Adrenal gland (tissue), 12 donors: Measurements from ENCODE around the gene HS3ST4. TPM values are rescaled to one million over a fixed set of nuclear protein-coding genes. Genes with fewer than 3 reads are reported as not detected.

Experiments used
- DNase-seq, 7 donors: peaks; one replicate each; pipeline ENCODE4 v3.0.0-alpha.2; 2019 to 2020
- H3K27ac ChIP-seq, 5 donors: fragments of 200-600 bp; sonication (generic) in 4 of 5; 1 replicate in 3 of 5; 2 replicates in 2 of 5; pipeline versions ENCODE4 v1.5.1 to v1.8.0; 2016 to 2020; ENCODE audit warnings: mild to moderate bottlenecking in 1 of 5
- H3K27me3 ChIP-seq: fragments of 200-600 bp; 2 replicates; pipeline ENCODE4 v1.8.0; 2021
- H3K36me3 ChIP-seq, 2 donors: fragments of 200-600 bp; replicated peaks in 1 of 2; 1 replicate in 1 of 2; 2 replicates in 1 of 2; pipeline versions ENCODE4 v1.5.1 to v1.8.0; 2018 to 2022
- H3K4me1 ChIP-seq, 2 donors: fragments of 200-600 bp; replicated peaks in 1 of 2; 1 replicate in 1 of 2; 2 replicates in 1 of 2; pipeline versions ENCODE4 v1.5.1 to v1.8.0; 2018 to 2021
- H3K4me3 ChIP-seq, 4 donors: fragments of 200-600 bp; sonication (generic) in 3 of 4; one replicate each; pipeline ENCODE4 v1.5.1; 2016 to 2018
- H3K9me3 ChIP-seq, 3 donors: fragments of 200-600 bp; sonication (generic) in 1 of 3; replicated peaks in 1 of 3; 1 replicate in 2 of 3; 2 replicates in 1 of 3; pipeline versions ENCODE4 v1.5.1 to v1.8.0; 2016 to 2021
- CTCF ChIP-seq, 6 experiments: fragments of 450-650 bp in 4 of 6; fragments of 200-600 bp in 2 of 6; sonication (generic) in 1 of 6; IDR thresholded peaks; 1 replicate in 5 of 6; 2 replicates in 1 of 6; pipeline versions ENCODE4 v1.5.1 to v1.8.0; 2016 to 2021; ENCODE audit warnings: antibody characterized with exemption in 6 of 6, mild to moderate bottlenecking in 2 of 6, moderate library complexity in 1 of 6
- POLR2A ChIP-seq, 2 donors: fragments of 450-650 bp; IDR thresholded peaks; one replicate each; pipeline ENCODE4 v1.6.1; 2017; ENCODE audit warnings: antibody characterized with exemption in 2 of 2, mild to moderate bottlenecking in 2 of 2, moderate library complexity in 1 of 2
- WGBS, 4 donors: extraction: QIAGEN DNeasy Blood & Tissue Kit in 2 of 4; methylation state at CpG; one replicate each; pipeline versions ENCODE4 v1.1.5 to v1.1.7; 2013 to 2017; 5-methylcytosine and 5-hydroxymethylcytosine counted together
- intact Hi-C, 2 donors: fragments of 100-400 bp; cut with DNase I; formaldehyde crosslinking; loops; one replicate each; pipeline versions ENCODE4 v1.14.1 to v1.15.0; 2022 to 2023
- polyA plus RNA-seq, 3 donors: library from polyadenylated mRNA; stranded (reverse); fragments of 200-250 nt in 2 of 3; fragments of 350-450 nt in 1 of 3; fragmentation: Illumina TruSeq in 1 of 3; extraction: RNeasy Lipid Tissue Mini Kit (QIAGEN cat#74804) in 1 of 3; gene quantifications; one replicate each; pipeline ENCODE4 v1.2.3, GENCODE V29; 2013 to 2014
- total RNA-seq, 9 donors: library from RNA; depleted of rRNA in 4 of 9; stranded (reverse); fragments of >200 nt in 4 of 9; fragments of 120-200 nt in 1 of 9; fragmentation: NEBNext Ultra II Directional in 1 of 9; extraction: Animal tissue kit (Norgen Biotek cat#: 25700) in 1 of 9; gene quantifications; one replicate each; pipeline versions ENCODE4 v1.1.0 to v1.2.4, GENCODE V29; 2013 to 2023
- donor health status: healthy with polysubstance abuse.
- donor health status: Bipolar disorder and iron deficiency.
- donor health status: DM: yes; HTN: yes; CAD: no.
- donor health status: DM: no; HTN: no; CAD: no.
- donor health status: DM: no; HTN: no; CAD: no.
- donor health status: DM: yes; HTN: yes; CAD: no.

Gene HS3ST4
- total and polyA plus RNA-seq, 12 donors = 0.06 to 0.18 (median 0.08) TPM; not detected in 9

GRCh38 chr16:25950586-25951281 lies 259.0 kb downstream of the HS3ST4 start:
- Histone ChIP-seq H3K27ac (no peak overlapping the region), H3K4me1 (no peaks in the 10 kb centered on the region), H3K27me3 (no peaks in the 10 kb centered on the region), H3K9me3 (no peaks in the 10 kb centered on the region), H3K36me3 (no peaks in the 10 kb centered on the region), H3K4me3 (no peak overlapping the region)
- no peak for TF ChIP-seq CTCF (IDR thresholded peaks at IDR 0.05)
- no peak for TF ChIP-seq POLR2A (IDR thresholded peaks at IDR 0.05)
- DNase-seq = no peak
- intact Hi-C loops = no loop called here
- WGBS, 4 donors = 26 to 41% (median 30%) methylated on average over 2 to 3 of the region's 3 CpGs

- Histone ChIP-seq H3K36me3 (no peaks in the 10 kb centered on the region), H3K27me3 (no peaks in the 10 kb centered on the region), H3K4me3 (no peak overlapping the region), H3K9me3 (no peaks in the 10 kb centered on the region), H3K4me1 (no peaks in the 10 kb centered on the region), H3K27ac (no peak overlapping the region)
- 13 to 56% (median 41%) methylated on average over 1 of the region's 1 CpG for WGBS, 4 donors
- no peak for TF ChIP-seq CTCF (IDR thresholded peaks at IDR 0.05)
- no peak for DNase-seq
- intact Hi-C loops = no loop called here
These were observed 260.2 kb downstream of the HS3ST4 start for GRCh38 chr16:25951999-25952398.

- no peak overlapping the region for H3K27ac ChIP-seq
- intact Hi-C loops = no loop called here
- no peaks in the 10 kb centered on the region for H3K4me1 ChIP-seq
- no peak for DNase-seq
- H3K9me3 ChIP-seq = no peaks in the 10 kb centered on the region
- no peaks in the 10 kb centered on the region for H3K36me3 ChIP-seq
- no peaks in the 10 kb centered on the region for H3K27me3 ChIP-seq
- no peak overlapping the region for H3K4me3 ChIP-seq
- no peak for TF ChIP-seq POLR2A (IDR thresholded peaks at IDR 0.05)
- WGBS, 4 donors = 56 to 73% (median 63%) methylated on average over 2 to 3 of the region's 3 CpGs
These were observed 261.2 kb downstream of the HS3ST4 start for GRCh38 chr16:25952983-25953382.

GRCh38 chr16:25957707-25958106 lies 265.9 kb downstream of the HS3ST4 start:
- H3K36me3 ChIP-seq = no peaks in the 10 kb centered on the region
- WGBS, 4 donors = 71 to 100% (median 76%) methylated on average over 1 to 2 of the region's 2 CpGs
- TF ChIP-seq POLR2A (IDR thresholded peaks at IDR 0.05) = no peak
- no peak for TF ChIP-seq CTCF (IDR thresholded peaks at IDR 0.05)
- H3K27ac ChIP-seq = no peak overlapping the region
- intact Hi-C loops = no loop called here
- H3K27me3 ChIP-seq = no peaks in the 10 kb centered on the region
- H3K9me3 ChIP-seq = no peaks in the 10 kb centered on the region
- DNase-seq = no peak
- H3K4me1 ChIP-seq = no peaks in the 10 kb centered on the region
- H3K4me3 ChIP-seq = no peak overlapping the region

- WGBS, 4 donors = 73 to 84% (median 82%) methylated on average over 2 of the region's 2 CpGs
- no peak for TF ChIP-seq CTCF (IDR thresholded peaks at IDR 0.05)
- no peak for TF ChIP-seq POLR2A (IDR thresholded peaks at IDR 0.05)
These were observed 267.5 kb downstream of the HS3ST4 start for GRCh38 chr16:25959221-25959620.

More at GRCh38 chr16:25959221-25959620, 267.5 kb downstream of the HS3ST4 start:
- no peak overlapping the region for H3K4me3 ChIP-seq
- intact Hi-C loops = no loop called here
- no peak for DNase-seq
- no peaks in the 10 kb centered on the region for H3K36me3 ChIP-seq
- no peaks in the 10 kb centered on the region for H3K4me1 ChIP-seq
- H3K9me3 ChIP-seq = no peaks in the 10 kb centered on the region
- no peak overlapping the region for H3K27ac ChIP-seq
- no peaks in the 10 kb centered on the region for H3K27me3 ChIP-seq
